ENCODE measurements around the gene SPATA31D1.

The SPATA31D1 gene

GRCh38 chr9:82021198-82021597 lies 32.6 kb downstream of the SPATA31D1 start:
- DNase-seq (ENCODE audit: low read depth in 2 of 2), result no peak

- DNase-seq (ENCODE audit: low read depth in 2 of 2), result no peak
These were observed 33.5 kb downstream of the SPATA31D1 start for GRCh38 chr9:82022121-82022520.

GRCh38 chr9:82024908-82025307 lies 36.3 kb downstream of the SPATA31D1 start:
- no peak for DNase-seq (ENCODE audit: low read depth in 2 of 2)

- DNase-seq (ENCODE audit: low read depth in 2 of 2), result no peak
These were observed 43.1 kb downstream of the SPATA31D1 start for GRCh38 chr9:82031538-82032280.

- DNase-seq (ENCODE audit: low read depth in 2 of 2), result no peak
These were observed 46.6 kb downstream of the SPATA31D1 start for GRCh38 chr9:82034956-82035731.

- no peak for DNase-seq (ENCODE audit: low read depth in 2 of 2)
These were observed 47.5 kb downstream of the SPATA31D1 start for GRCh38 chr9:82036086-82036485.

GRCh38 chr9:82037126-82037525 lies 48.6 kb downstream of the SPATA31D1 start:
- DNase-seq (ENCODE audit: low read depth in 2 of 2), result no peak

- no peak for DNase-seq (ENCODE audit: low read depth in 2 of 2)
These were observed 50.3 kb downstream of the SPATA31D1 start for GRCh38 chr9:82038897-82039296.
